Stimulated activated CD4-positive, alpha-beta T cell treated with anti-CD3 and anti-CD28 coated beads, Interleukin-12 subunit alpha, Interleukin-12 subunit beta, amount 100 ng/mL, for 48 hours (primary cell): ENCODE results near the gene DPP4.

Experiments
- DNase-seq, 3 donors: peaks; one replicate each; pipeline ENCODE4 v3.0.0-alpha.2; 2020; ENCODE audit warnings: low read depth in 2 of 3, low spot score in 1 of 3

The DPP4 gene

GRCh38 chr2:162073888-162074631, at the start of gene DPP4:
Gene DPP4 (minus strand): TSS chr2:162074215. CDS start chr2:162073981, 234 bp downstream.
- peak in 2 of 3 donors; percentile 47 to 48 for DNase-seq

- DNase-seq: no peak
Observed at GRCh38 chr2:162118166-162119031, 44.4 kb upstream of the DPP4 start.

- no peak for DNase-seq
Observed at GRCh38 chr2:162116352-162116751, 42.3 kb upstream of the DPP4 start.

- no peak for DNase-seq
Observed at GRCh38 chr2:162115076-162115475, 41.1 kb upstream of the DPP4 start.

- no peak for DNase-seq
Observed at GRCh38 chr2:162114271-162114670, 40.3 kb upstream of the DPP4 start.

GRCh38 chr2:162113776-162114168, 39.8 kb upstream of the DPP4 start:
- no peak for DNase-seq

- DNase-seq: no peak
Observed at GRCh38 chr2:162113088-162113775, 39.2 kb upstream of the DPP4 start.

GRCh38 chr2:162111958-162112850, 38.2 kb upstream of the DPP4 start:
- DNase-seq: no peak

GRCh38 chr2:162107361-162107901, 33.4 kb upstream of the DPP4 start:
- DNase-seq: no peak

GRCh38 chr2:162106746-162107145, 32.7 kb upstream of the DPP4 start:
- no peak for DNase-seq

GRCh38 chr2:162106146-162106551, 32.1 kb upstream of the DPP4 start:
- no peak for DNase-seq

GRCh38 chr2:162103443-162104009, 29.5 kb upstream of the DPP4 start:
- no peak for DNase-seq

- DNase-seq: no peak
Observed at GRCh38 chr2:162100579-162100978, 26.6 kb upstream of the DPP4 start.

- no peak for DNase-seq
Observed at GRCh38 chr2:162099836-162100235, 25.8 kb upstream of the DPP4 start.

- DNase-seq: no peak
Observed at GRCh38 chr2:162092658-162093556, 18.9 kb upstream of the DPP4 start.

GRCh38 chr2:162092008-162092390, 18.0 kb upstream of the DPP4 start:
- no peak for DNase-seq

- DNase-seq: no peak
Observed at GRCh38 chr2:162091325-162092007, 17.5 kb upstream of the DPP4 start.

- DNase-seq: no peak
Observed at GRCh38 chr2:162090109-162090508, 16.1 kb upstream of the DPP4 start.

- no peak for DNase-seq
Observed at GRCh38 chr2:162086904-162087303, 12.9 kb upstream of the DPP4 start.
